NT2/D1 (cell line): ENCODE results near the gene IBSP.

Experiments used
- YY1 ChIP-seq: IDR thresholded peaks from 2 replicates; pipeline ENCODE4 v1.6.1; 2011; ENCODE audit not compliant: insufficient read length, insufficient read depth
- ZNF274 ChIP-seq: IDR thresholded peaks from 2 replicates; pipeline ENCODE4 v1.6.1; 2011; ENCODE audit warnings: mild to moderate bottlenecking, low read depth, low read length

GRCh38 chr4:87749883-87750282, 49.5 kb upstream of the IBSP start:
- TF ChIP-seq YY1 (no peak), ZNF274 (no peak)
